ENCODE data around the gene SACM1L.

The SACM1L gene

DNA sequence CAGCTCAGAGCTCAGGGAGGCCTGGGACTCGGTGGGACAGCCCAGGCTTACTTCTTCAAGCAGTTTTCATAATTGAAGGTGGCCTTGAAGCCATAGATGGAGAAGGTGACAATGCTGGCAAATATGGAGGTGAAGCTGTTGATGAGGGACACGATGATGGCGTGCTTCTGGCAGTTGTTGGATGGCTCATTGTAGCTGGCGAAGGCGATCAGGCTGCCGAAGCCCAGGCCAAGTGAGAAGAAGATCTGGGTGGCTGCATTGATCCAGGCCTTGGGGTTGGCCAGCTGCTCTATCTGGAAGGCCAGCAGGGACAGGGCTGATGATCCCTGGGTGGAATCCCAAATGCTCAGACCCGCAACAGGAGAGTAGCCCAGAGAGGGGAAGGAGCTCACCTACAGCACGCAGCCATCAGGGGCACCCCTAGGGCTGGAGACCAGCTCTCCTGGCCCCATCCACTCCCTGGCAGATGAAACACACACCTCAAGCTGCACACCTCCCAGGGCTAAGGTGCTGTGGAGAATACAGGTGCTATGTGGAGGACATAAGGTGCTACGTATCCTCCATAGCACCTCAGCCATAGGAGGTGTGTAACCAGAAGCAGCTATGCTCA lies 82.1 kb downstream of the SACM1L start:
- H3K79me2 ChIP-seq = no peaks in the 10 kb centered on the region
- no peak for TF ChIP-seq CTCF (IDR thresholded peaks at IDR 0.05)
- no peak overlapping the region for H3K27ac ChIP-seq
- no peaks in the 10 kb centered on the region for H3K27me3 ChIP-seq (ENCODE audit: control insufficient read depth, insufficient read depth, low read length)
- no peaks in the 10 kb centered on the region for H3K4me1 ChIP-seq
- H3K36me3 ChIP-seq (ENCODE audit: control insufficient read depth, insufficient read depth, low read length) = no peaks in the 10 kb centered on the region
- H2AFZ ChIP-seq = no peak overlapping the region
- no peak overlapping the region for H3K4me3 ChIP-seq (ENCODE audit: low read depth, low read length)
- H3K4me2 ChIP-seq (ENCODE audit: low read length) = no peak overlapping the region
- H3K9ac ChIP-seq = no peak overlapping the region
- no peaks in the 10 kb centered on the region for H3K9me3 ChIP-seq (ENCODE audit: control insufficient read depth, low read length)

- no peak for TF ChIP-seq CTCF (IDR thresholded peaks at IDR 0.05)
- H3K4me1 ChIP-seq = no peaks in the 10 kb centered on the region
- no peak overlapping the region for H3K27ac ChIP-seq
- H3K9ac ChIP-seq = no peak overlapping the region
- H3K27me3 ChIP-seq (ENCODE audit: control insufficient read depth, insufficient read depth, low read length) = no peaks in the 10 kb centered on the region
- H3K4me3 ChIP-seq (ENCODE audit: low read depth, low read length) = no peak overlapping the region
- no peak overlapping the region for H3K4me2 ChIP-seq (ENCODE audit: low read length)
- no peak overlapping the region for H2AFZ ChIP-seq
- H3K79me2 ChIP-seq = no peaks in the 10 kb centered on the region
- H3K36me3 ChIP-seq (ENCODE audit: control insufficient read depth, insufficient read depth, low read length) = no peaks in the 10 kb centered on the region
- H3K9me3 ChIP-seq (ENCODE audit: control insufficient read depth, low read length) = no peaks in the 10 kb centered on the region
These were observed 82.6 kb downstream of the SACM1L start for GRCh38 chr3:45771831-45772230.

- H3K9me3 ChIP-seq (ENCODE audit: control insufficient read depth, low read length) = no peaks in the 10 kb centered on the region
- H3K9ac ChIP-seq = no peak overlapping the region
- H3K4me2 ChIP-seq (ENCODE audit: low read length) = no peak overlapping the region
- H3K4me1 ChIP-seq = no peaks in the 10 kb centered on the region
- no peaks in the 10 kb centered on the region for H3K79me2 ChIP-seq
- no peak for TF ChIP-seq CTCF (IDR thresholded peaks at IDR 0.05)
- no peak overlapping the region for H3K4me3 ChIP-seq (ENCODE audit: low read depth, low read length)
- no peaks in the 10 kb centered on the region for H3K27me3 ChIP-seq (ENCODE audit: control insufficient read depth, insufficient read depth, low read length)
- H2AFZ ChIP-seq = no peak overlapping the region
- no peaks in the 10 kb centered on the region for H3K36me3 ChIP-seq (ENCODE audit: control insufficient read depth, insufficient read depth, low read length)
- H3K27ac ChIP-seq = no peak overlapping the region
These were observed 83.3 kb downstream of the SACM1L start for GRCh38 chr3:45772341-45773035.

DNA sequence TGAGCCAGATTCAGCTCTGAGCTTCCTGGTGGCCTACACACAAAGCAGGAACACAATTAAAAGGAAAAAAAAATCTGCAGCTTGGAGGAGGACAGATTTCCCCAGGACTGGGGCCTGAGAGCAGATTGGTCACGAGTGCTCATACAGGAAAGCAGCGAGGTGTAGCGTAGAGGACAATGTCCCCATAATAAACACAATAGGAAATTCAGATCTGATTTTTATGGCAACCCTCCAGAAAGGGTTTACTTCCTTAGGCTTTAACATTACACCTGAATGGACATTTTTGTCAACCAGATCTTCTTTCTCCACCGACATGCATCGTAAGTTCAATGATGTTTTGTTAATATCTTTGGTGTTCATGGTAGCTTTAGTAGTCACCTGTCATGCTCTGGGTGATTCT lies 83.9 kb downstream of the SACM1L start:
- no peaks in the 10 kb centered on the region for H3K9me3 ChIP-seq (ENCODE audit: control insufficient read depth, low read length)
- no peak overlapping the region for H3K4me2 ChIP-seq (ENCODE audit: low read length)
- no peaks in the 10 kb centered on the region for H3K36me3 ChIP-seq (ENCODE audit: control insufficient read depth, insufficient read depth, low read length)
- no peaks in the 10 kb centered on the region for H3K27me3 ChIP-seq (ENCODE audit: control insufficient read depth, insufficient read depth, low read length)
- H3K9ac ChIP-seq = no peak overlapping the region
- H2AFZ ChIP-seq = no peak overlapping the region
- no peak overlapping the region for H3K27ac ChIP-seq
- no peak for TF ChIP-seq CTCF (IDR thresholded peaks at IDR 0.05)
- H3K4me3 ChIP-seq (ENCODE audit: low read depth, low read length) = no peak overlapping the region
- H3K79me2 ChIP-seq = no peaks in the 10 kb centered on the region
- H3K4me1 ChIP-seq = no peaks in the 10 kb centered on the region
